ENCODE measurements around the gene OLAH.
A peak's percentile ranks its signal among the peaks of the same experiment; 100 is the strongest.

OLAH gene

DNA sequence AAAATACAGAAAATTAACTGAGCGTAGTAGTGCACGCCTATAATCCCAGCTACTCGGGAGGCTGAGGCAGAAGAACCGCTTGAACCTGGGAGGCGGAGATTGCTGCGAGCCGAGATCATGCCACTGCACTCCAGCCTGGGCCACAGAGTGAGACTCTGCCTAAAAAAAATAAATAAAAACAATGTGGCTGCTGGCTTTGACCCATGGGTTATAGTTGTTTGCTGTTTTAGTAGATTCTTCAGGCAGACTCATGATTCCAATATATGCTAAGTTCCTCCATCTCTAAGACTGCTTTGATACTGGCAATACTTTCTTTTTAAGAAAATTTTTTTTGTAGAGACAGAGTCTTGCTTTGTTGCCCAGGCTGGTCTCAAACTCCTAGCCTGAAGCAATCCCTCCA, 8.4 kb downstream of the OLAH start:
- H3K27me3 Mint-ChIP-seq = peaks cover 3% of the 10 kb centered on the region
- H3K27ac Mint-ChIP-seq = no peak overlapping the region
- no peaks in the 10 kb centered on the region for H3K4me1 Mint-ChIP-seq (ENCODE audit: low read depth)
- no peaks in the 10 kb centered on the region for H3K9me3 Mint-ChIP-seq
- no peak overlapping the region for H3K4me3 Mint-ChIP-seq
- H3K36me3 Mint-ChIP-seq (ENCODE audit: low read depth) = no peaks in the 10 kb centered on the region

GRCh38 chr10:15053061-15053460, 9.3 kb downstream of the OLAH start:
- Mint-ChIP-seq H3K27me3 (peaks cover 3% of the 10 kb centered on the region), H3K4me3 (no peak overlapping the region), H3K4me1 (ENCODE audit: low read depth) (no peaks in the 10 kb centered on the region), H3K36me3 (ENCODE audit: low read depth) (no peaks in the 10 kb centered on the region), H3K27ac (no peak overlapping the region), H3K9me3 (no peaks in the 10 kb centered on the region)

GRCh38 chr10:15058689-15059088, 14.9 kb downstream of the OLAH start:
- Mint-ChIP-seq H3K36me3 (ENCODE audit: low read depth) (no peaks in the 10 kb centered on the region), H3K27me3 (peaks cover 15% of the 10 kb centered on the region), H3K27ac (no peak overlapping the region), H3K4me3 (no peak overlapping the region), H3K9me3 (peaks cover 10% of the 10 kb centered on the region), H3K4me1 (ENCODE audit: low read depth) (no peaks in the 10 kb centered on the region)

- Mint-ChIP-seq H3K36me3 (ENCODE audit: low read depth) (no peaks in the 10 kb centered on the region), H3K9me3 (peaks cover 10% of the 10 kb centered on the region), H3K27me3 (peaks cover 20% of the 10 kb centered on the region), H3K4me1 (ENCODE audit: low read depth) (no peaks in the 10 kb centered on the region), H3K4me3 (no peak overlapping the region), H3K27ac (no peak overlapping the region)
Measured at GRCh38 chr10:15059914-15060313, 16.2 kb downstream of the OLAH start.

DNA sequence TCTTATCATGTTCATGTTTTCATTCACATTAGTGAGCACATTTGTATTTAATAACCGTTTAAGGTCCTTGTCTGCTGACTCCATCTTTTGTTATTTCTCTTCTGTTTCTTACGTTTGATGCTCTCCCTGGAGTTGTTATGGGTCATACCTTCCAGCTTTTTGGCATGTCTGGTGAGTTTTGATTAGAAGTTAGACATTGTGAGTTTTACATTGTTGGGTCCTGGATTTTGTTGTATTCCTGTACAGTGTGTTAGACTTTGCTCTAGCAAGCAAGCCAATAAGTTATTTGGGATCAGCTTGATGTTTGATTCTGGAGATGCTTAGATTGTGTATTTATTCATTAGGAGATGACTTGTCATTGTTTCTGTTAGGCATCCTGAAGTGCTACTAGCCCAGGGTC, 16.9 kb downstream of the OLAH start:
- Mint-ChIP-seq H3K9me3 (peaks cover 15% of the 10 kb centered on the region), H3K4me1 (ENCODE audit: low read depth) (no peaks in the 10 kb centered on the region), H3K4me3 (no peak overlapping the region)

GRCh38 chr10:15067154-15067553, 23.4 kb downstream of the OLAH start:
- H3K27me3 Mint-ChIP-seq = peaks cover 14% of the 10 kb centered on the region
- no peaks in the 10 kb centered on the region for H3K4me1 Mint-ChIP-seq (ENCODE audit: low read depth)
- H3K27ac Mint-ChIP-seq = no peak overlapping the region
- no peaks in the 10 kb centered on the region for H3K36me3 Mint-ChIP-seq (ENCODE audit: low read depth)
- peaks cover 5% of the 10 kb centered on the region for H3K9me3 Mint-ChIP-seq
- H3K4me3 Mint-ChIP-seq = no peak overlapping the region

More for the DNA sequence above, 16.9 kb downstream of the OLAH start:
- no peaks in the 10 kb centered on the region for H3K36me3 Mint-ChIP-seq (ENCODE audit: low read depth)
- peaks cover 26% of the 10 kb centered on the region for H3K27me3 Mint-ChIP-seq
- H3K27ac Mint-ChIP-seq = no peak overlapping the region

DNA sequence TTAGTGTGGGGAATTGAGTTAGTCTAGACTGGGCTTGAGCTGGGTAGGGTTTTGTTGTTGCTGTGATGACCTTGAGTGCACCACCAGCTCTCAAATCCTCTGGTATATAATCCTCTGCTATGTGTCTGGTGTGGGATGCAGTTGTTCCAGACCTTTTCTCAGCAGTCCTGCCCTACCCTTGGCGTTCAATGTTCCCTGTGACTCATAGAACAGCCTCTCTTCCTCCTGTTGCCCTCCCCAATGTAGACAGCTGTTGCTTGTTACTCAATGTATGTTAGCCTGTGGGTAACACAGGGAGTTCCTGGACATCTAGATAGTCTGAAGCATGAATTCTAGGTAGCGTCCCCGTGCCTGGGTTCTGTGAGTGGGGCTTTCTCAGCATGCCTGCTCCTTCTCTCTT, 25.1 kb downstream of the OLAH start:
- Mint-ChIP-seq H3K9me3 (peaks cover 5% of the 10 kb centered on the region), H3K4me1 (ENCODE audit: low read depth) (no peaks in the 10 kb centered on the region), H3K27me3 (peaks cover 14% of the 10 kb centered on the region), H3K36me3 (ENCODE audit: low read depth) (no peaks in the 10 kb centered on the region), H3K4me3 (no peak overlapping the region), H3K27ac (no peak overlapping the region)

DNA sequence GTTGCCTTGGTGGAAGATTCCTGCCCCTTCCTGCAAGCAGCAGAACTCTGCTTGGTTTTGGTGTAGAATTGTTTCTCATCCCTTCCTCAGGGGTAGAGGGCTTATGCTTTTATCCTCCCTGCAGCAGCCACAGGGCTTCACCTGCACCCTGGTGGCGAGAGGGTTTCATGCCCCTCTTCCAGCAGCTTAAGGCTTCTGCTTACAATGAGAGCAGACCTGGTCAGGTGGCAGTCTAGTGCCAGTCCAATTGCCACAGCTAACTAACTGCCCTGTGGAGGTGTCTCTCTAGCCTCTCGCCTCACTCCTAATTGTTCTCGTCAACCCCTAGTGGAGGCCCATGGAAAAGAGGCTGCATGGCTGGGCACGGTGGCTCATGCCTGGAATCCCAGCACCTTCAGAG, 25.5 kb downstream of the OLAH start:
- peaks cover 5% of the 10 kb centered on the region for H3K9me3 Mint-ChIP-seq
- H3K27me3 Mint-ChIP-seq = peaks cover 13% of the 10 kb centered on the region
- no peaks in the 10 kb centered on the region for H3K36me3 Mint-ChIP-seq (ENCODE audit: low read depth)
- no peaks in the 10 kb centered on the region for H3K4me1 Mint-ChIP-seq (ENCODE audit: low read depth)
- no peak overlapping the region for H3K4me3 Mint-ChIP-seq
- no peak overlapping the region for H3K27ac Mint-ChIP-seq

DNA sequence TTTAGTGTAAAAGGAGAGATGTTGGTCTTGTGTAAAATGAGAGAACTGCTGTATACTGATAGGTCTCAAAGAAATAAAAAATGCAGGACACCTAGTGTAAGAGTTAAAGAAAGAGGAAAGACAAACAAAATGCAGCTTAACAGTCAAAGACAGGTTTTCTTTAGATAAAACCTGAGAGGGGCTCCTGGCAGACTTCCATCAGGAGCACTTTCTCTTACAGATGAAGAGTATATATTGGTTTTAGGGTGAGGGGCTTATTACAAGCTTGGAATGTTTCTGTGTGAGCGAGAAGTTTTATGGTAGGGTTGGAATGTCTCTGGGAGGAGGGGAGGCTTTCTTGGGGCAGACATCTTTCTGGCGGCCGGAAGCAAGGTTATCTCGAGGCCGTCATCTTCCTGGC, 28.6 kb downstream of the OLAH start:
- Mint-ChIP-seq H3K4me1 (ENCODE audit: low read depth) (no peaks in the 10 kb centered on the region), H3K9me3 (no peaks in the 10 kb centered on the region), H3K27ac (no peak overlapping the region), H3K27me3 (peaks cover 3% of the 10 kb centered on the region), H3K36me3 (ENCODE audit: low read depth) (no peaks in the 10 kb centered on the region), H3K4me3 (no peak overlapping the region)

DNA sequence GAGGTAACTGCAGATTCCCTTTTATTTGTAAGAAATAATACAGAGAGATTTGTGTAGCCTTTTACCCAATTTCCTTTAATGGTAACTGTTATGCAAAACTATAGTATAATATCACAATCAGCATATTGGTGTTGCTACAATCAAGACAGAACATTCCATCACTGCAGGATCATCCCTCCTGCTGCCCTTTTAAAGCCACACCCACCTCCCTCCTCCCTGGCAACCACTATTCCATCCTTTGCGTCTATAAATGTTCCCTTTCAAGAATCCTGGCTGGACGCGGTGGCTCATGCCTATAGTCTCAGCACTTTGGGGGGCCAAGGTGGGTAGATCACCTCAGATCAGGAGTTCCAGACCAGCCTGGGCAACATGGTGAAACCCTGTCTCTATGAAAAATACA, 31.7 kb downstream of the OLAH start:
- Mint-ChIP-seq H3K27ac (no peak overlapping the region), H3K9me3 (no peaks in the 10 kb centered on the region), H3K4me3 (no peak overlapping the region), H3K4me1 (ENCODE audit: low read depth) (no peaks in the 10 kb centered on the region), H3K27me3 (no peaks in the 10 kb centered on the region), H3K36me3 (ENCODE audit: low read depth) (no peaks in the 10 kb centered on the region)

- Mint-ChIP-seq H3K4me1 (ENCODE audit: low read depth) (peaks cover 3% of the 10 kb centered on the region), H3K27ac (no peak overlapping the region), H3K4me3 (no peak overlapping the region), H3K27me3 (no peaks in the 10 kb centered on the region), H3K9me3 (no peaks in the 10 kb centered on the region), H3K36me3 (ENCODE audit: low read depth) (no peaks in the 10 kb centered on the region)
Measured at GRCh38 chr10:15083674-15084501, 40.1 kb downstream of the OLAH start.

- H3K27ac Mint-ChIP-seq = no peak overlapping the region
- no peaks in the 10 kb centered on the region for H3K9me3 Mint-ChIP-seq
- peaks cover 3% of the 10 kb centered on the region for H3K4me1 Mint-ChIP-seq (ENCODE audit: low read depth)
- no peak overlapping the region for H3K4me3 Mint-ChIP-seq
- no peaks in the 10 kb centered on the region for H3K36me3 Mint-ChIP-seq (ENCODE audit: low read depth)
- no peaks in the 10 kb centered on the region for H3K27me3 Mint-ChIP-seq
Measured at GRCh38 chr10:15084502-15084922, 40.8 kb downstream of the OLAH start.

DNA sequence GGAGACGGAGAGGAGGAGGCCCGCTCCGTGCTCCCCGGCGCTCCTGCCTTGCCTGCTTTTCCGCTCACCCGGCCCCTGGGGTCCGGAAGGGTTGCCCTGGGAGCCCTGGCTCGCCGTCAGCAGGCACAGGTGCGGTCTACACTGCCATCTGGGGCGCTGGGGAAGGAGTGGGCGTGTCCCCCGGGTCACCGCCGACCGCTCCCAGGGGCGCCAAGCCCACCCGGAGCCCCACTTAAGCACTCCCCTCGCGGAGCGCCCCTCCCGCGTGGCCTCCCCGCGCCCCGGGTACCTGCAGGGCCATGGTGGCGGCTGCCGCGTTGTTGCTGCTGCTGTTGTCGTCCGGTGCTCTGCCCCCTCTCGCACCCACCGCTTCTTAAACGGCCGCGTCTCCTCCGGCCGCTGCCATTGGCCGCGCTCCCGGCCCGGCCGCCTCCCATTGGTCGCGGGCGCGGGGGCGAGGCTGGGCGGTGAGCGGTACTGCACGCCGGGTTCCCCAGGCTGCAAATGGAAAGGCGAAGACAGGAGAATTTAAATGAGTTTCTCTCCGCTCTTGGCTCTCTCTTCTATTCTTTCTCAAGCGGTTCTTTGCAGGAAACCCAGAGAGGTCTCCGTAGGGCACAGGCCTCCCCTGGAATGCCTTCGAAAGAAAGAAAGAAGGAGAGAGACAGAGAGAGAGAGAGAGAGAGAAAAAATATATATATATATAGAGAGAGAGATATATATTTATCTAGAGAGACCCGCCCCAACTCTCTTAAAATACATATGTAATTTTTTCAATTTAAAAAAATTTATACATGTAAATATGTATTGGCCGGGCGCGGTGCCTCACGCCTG, 44.9 kb downstream of the OLAH start, which contains the start of gene ACBD7:
Gene ACBD7, minus strand, starts transcription at position 349 of the 834 bp plus-strand sequence. Its CDS starts 48 bp downstream, at position 301.
- Mint-ChIP-seq H3K4me3 (peak within 1 kb of the TSS; percentile 77), H3K27ac (no peak within 1 kb of the TSS), H3K4me1 (ENCODE audit: low read depth) (peaks cover 3% of the 10 kb centered on the region), H3K27me3 (no peaks in the 10 kb centered on the region), H3K9me3 (no peaks in the 10 kb centered on the region), H3K36me3 (ENCODE audit: low read depth) (no peaks in the 10 kb centered on the region)

DNA sequence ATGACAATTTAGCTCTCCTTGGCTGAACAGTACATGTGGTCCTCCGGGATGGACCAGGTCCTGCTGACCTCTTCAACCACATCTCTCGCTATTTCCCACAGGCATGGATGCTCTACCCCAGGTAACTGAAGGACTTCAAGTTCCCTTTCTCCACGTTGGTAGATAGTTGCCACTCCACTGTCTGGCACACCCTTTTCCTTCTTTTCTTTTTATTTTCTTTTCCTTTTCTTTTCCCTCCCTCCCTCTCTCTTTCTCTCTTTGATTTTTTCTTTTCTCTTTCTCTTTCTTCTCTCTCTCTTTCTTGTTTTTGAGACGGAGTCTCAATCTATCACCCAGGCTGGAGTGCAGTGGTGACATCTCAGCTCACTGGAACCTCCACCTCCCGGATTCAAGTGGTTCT, 47.7 kb downstream of the OLAH start:
- no peaks in the 10 kb centered on the region for H3K27me3 Mint-ChIP-seq
- H3K36me3 Mint-ChIP-seq (ENCODE audit: low read depth) = no peaks in the 10 kb centered on the region
- H3K27ac Mint-ChIP-seq = no peak overlapping the region
- no peaks in the 10 kb centered on the region for H3K9me3 Mint-ChIP-seq
- no peak overlapping the region for H3K4me3 Mint-ChIP-seq
- H3K4me1 Mint-ChIP-seq (ENCODE audit: low read depth) = peaks cover 6% of the 10 kb centered on the region

- Mint-ChIP-seq H3K27me3 (no peaks in the 10 kb centered on the region), H3K9me3 (no peaks in the 10 kb centered on the region), H3K4me3 (no peak overlapping the region), H3K4me1 (ENCODE audit: low read depth) (peaks cover 14% of the 10 kb centered on the region), H3K27ac (no peak overlapping the region), H3K36me3 (ENCODE audit: low read depth) (peaks cover 2% of the 10 kb centered on the region)
Measured at GRCh38 chr10:15092855-15093408, 49.2 kb downstream of the OLAH start.

All from stimulated activated naive CD8-positive, alpha-beta T cell treated with anti-CD3 and anti-CD28 coated beads, Interleukin-15, Interleukin-2, amounts not matched to agents 100 ng/mL and 50 ng/mL, for 24 hours (primary cell).